GM23248 (cell line): ENCODE results near the gene ULBP3.

Source experiments
- EZH2 ChIP-seq: fragments of 200-600 bp; sonication (generic); IDR thresholded peaks from 2 replicates; pipeline ENCODE4 v1.6.1; 2018; ENCODE audit warnings: antibody characterized with exemption, mild to moderate bottlenecking; ENCODE audit not compliant: insufficient read depth, poor library complexity, severe bottlenecking
- EZH2phosphoT487 ChIP-seq: fragments of 200-600 bp; sonication (generic); IDR thresholded peaks from 2 replicates; pipeline ENCODE4 v1.6.1; 2018; ENCODE audit warnings: antibody characterized with exemption, moderate library complexity, mild to moderate bottlenecking, low read depth; ENCODE audit not compliant: insufficient read depth

DNA sequence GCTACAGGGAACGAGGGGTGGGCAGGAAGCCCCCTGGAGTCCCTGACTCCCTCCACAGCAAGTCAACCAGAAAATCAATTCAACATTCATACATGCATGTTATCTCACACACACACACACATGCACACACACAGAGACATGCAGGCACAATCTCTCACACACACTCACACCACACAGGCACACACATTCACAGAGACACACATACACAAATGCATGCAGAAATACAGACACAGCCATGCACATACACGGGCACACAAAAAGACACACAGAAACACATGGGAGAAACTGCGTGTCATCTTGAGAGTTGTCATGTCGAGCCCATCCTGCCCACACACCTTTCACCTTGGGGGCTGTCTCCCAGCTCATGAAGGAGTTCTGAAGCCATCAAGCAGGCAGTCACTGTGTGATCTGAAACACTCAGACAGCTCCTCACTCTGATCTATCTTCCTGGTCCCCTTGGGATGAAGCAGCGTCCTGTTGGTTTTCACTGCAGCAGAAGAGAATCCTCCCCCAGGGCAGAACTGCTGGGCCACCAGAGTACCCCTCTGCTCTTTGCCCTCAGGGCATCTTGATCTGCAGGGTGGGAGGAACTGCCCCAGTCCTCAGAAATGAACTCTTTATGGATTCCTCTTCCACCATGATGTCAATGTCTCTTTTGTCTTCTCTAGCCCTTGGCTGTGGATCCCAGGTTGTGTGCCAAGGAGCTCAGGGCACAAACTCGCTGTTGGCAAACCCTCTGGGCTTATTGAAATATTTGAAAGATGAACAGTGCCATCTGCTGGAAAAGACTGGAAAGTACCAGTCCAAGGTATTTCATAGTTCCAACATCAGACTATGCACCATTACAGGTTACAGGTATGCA lies 52.4 kb downstream of the ULBP3 start:
- no peak for TF ChIP-seq EZH2
- TF ChIP-seq EZH2phosphoT487: no peak
